Measurements from ENCODE around the gene CDH6. TPM values are rescaled to one million over a fixed set of nuclear protein-coding genes. Genes with fewer than 3 reads are reported as not detected.

CDH6 gene
- total RNA-seq, 1 experiment from 2014 or later = 2.3 TPM

DNA sequence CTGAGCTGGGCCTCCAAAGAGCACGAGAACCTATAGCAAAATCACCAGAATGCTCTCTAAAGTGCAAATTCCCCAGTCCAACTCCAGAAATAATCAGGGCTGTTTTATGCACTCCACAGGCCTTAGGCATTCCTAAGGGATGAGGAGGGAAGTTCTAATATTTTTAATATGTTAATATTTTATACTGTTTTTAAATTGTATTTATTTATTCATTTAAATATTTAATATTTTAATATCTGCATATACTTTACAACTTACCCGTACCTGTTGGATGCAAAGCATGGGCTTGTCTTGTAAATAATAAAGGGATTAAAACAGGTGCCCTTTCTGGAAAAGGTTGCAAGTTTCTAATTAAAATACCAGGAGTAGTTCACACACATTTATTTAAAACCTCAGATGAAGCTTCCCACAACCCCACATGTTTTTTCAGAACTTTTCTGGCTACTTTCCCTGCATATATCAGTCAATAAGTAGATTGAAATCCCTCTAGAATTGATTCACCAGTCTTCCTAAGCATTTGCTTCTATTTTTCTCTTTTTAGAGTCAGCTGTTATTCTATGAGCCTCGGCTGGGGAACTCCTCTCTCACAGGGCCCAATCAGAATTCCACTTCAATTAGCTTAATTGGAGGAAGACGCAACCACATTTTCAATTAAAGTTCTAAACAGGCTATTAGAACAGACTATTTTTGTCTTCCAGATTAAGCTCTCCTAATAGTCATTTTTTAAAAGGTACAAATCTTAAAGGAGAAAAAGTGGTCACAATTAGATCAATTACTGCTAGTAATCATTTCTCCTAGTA lies 140.8 kb downstream of the CDH6 start:
- intact Hi-C loops (cut with micrococcal nuclease; ENCODE audit: unreplicated experiment) = no loop called here
- H3K36me3 Mint-ChIP-seq (ENCODE audit: insufficient read depth, unreplicated experiment) = no peaks in the 10 kb centered on the region
- H3K4me3 Mint-ChIP-seq (ENCODE audit: low read depth, unreplicated experiment) = no peak overlapping the region
- H3K27me3 Mint-ChIP-seq (ENCODE audit: unreplicated experiment) = no peaks in the 10 kb centered on the region
- CTCF ChIA-PET = no interaction called here
- no peaks in the 10 kb centered on the region for H3K4me1 Mint-ChIP-seq (ENCODE audit: low read depth, unreplicated experiment)
- H3K27ac Mint-ChIP-seq (ENCODE audit: unreplicated experiment) = no peak overlapping the region
- no TSS peak for BruUV-seq (replicated peaks)
- no peaks in the 10 kb centered on the region for H3K9me3 Mint-ChIP-seq (ENCODE audit: low read depth, unreplicated experiment)
- no peak for DNase-seq
- TF ChIP-seq, protein P1, sequence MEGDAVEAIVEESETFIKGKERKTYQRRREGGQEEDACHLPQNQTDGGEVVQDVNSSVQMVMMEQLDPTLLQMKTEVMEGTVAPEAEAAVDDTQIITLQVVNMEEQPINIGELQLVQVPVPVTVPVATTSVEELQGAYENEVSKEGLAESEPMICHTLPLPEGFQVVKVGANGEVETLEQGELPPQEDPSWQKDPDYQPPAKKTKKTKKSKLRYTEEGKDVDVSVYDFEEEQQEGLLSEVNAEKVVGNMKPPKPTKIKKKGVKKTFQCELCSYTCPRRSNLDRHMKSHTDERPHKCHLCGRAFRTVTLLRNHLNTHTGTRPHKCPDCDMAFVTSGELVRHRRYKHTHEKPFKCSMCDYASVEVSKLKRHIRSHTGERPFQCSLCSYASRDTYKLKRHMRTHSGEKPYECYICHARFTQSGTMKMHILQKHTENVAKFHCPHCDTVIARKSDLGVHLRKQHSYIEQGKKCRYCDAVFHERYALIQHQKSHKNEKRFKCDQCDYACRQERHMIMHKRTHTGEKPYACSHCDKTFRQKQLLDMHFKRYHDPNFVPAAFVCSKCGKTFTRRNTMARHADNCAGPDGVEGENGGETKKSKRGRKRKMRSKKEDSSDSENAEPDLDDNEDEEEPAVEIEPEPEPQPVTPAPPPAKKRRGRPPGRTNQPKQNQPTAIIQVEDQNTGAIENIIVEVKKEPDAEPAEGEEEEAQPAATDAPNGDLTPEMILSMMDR (IDR thresholded peaks at IDR 0.05; ENCODE audit: unreplicated experiment) = no peak

DNA sequence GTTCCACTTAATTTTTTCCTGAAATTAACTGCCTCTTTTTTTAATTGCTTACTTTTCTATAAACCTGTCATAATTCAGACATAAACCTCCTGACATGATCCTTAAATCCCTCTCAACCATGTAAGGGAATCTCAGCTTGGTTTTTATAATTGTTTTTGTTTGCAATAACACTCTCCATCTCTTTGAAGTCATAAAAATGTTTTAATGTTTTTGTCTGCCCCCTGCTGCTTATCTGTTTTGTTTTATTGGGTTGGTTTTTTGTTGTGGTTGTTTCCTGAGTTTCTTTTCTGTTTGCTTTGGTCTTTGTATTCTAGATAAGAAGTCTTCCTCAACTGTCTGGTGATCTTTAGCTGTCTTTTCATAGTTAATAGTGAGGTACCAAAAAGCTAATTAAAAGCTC lies 142.0 kb downstream of the CDH6 start:
- no peak overlapping the region for H3K27ac Mint-ChIP-seq (ENCODE audit: unreplicated experiment)
- no peak overlapping the region for H3K4me3 Mint-ChIP-seq (ENCODE audit: low read depth, unreplicated experiment)
- TF ChIP-seq, protein P1 (IDR thresholded peaks at IDR 0.05; ENCODE audit: unreplicated experiment) = no peak
- H3K36me3 Mint-ChIP-seq (ENCODE audit: insufficient read depth, unreplicated experiment) = no peaks in the 10 kb centered on the region
- intact Hi-C loops (cut with micrococcal nuclease; ENCODE audit: unreplicated experiment) = no loop called here
- CTCF ChIA-PET = no interaction called here
- no peaks in the 10 kb centered on the region for H3K9me3 Mint-ChIP-seq (ENCODE audit: low read depth, unreplicated experiment)
- no TSS peak for BruUV-seq (replicated peaks)
- H3K4me1 Mint-ChIP-seq (ENCODE audit: low read depth, unreplicated experiment) = no peaks in the 10 kb centered on the region
- no peaks in the 10 kb centered on the region for H3K27me3 Mint-ChIP-seq (ENCODE audit: unreplicated experiment)
- DNase-seq = no peak

DNA sequence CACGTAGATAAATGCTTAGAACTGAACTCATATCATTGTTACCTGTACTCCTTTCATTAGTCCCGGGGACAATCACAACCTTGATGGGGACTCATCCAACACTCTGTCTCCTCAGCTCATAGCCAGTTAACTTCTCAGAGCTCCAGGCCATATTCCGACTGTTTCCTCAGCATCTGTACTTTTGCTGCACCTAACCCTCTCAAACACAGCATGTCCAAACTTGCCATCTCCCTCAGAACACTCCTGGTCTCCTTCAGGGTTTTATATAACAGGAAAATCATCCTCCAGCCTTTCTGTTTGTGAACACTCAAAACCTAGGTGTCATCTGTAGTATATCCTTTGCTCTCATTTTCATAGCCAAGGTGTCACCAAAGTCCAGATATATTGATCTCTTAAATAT lies 150.5 kb downstream of the CDH6 start:
- H3K27me3 Mint-ChIP-seq (ENCODE audit: unreplicated experiment) = no peaks in the 10 kb centered on the region
- no TSS peak for BruUV-seq (replicated peaks)
- H3K36me3 Mint-ChIP-seq (ENCODE audit: insufficient read depth, unreplicated experiment) = no peaks in the 10 kb centered on the region
- H3K27ac Mint-ChIP-seq (ENCODE audit: unreplicated experiment) = no peak overlapping the region
- no peak overlapping the region for H3K4me3 Mint-ChIP-seq (ENCODE audit: low read depth, unreplicated experiment)
- DNase-seq = no peak
- no peaks in the 10 kb centered on the region for H3K9me3 Mint-ChIP-seq (ENCODE audit: low read depth, unreplicated experiment)
- CTCF ChIA-PET = no interaction called here
- no peaks in the 10 kb centered on the region for H3K4me1 Mint-ChIP-seq (ENCODE audit: low read depth, unreplicated experiment)
- TF ChIP-seq, protein P1 (IDR thresholded peaks at IDR 0.05; ENCODE audit: unreplicated experiment) = no peak
- intact Hi-C loops (cut with micrococcal nuclease; ENCODE audit: unreplicated experiment) = no loop called here

DNA sequence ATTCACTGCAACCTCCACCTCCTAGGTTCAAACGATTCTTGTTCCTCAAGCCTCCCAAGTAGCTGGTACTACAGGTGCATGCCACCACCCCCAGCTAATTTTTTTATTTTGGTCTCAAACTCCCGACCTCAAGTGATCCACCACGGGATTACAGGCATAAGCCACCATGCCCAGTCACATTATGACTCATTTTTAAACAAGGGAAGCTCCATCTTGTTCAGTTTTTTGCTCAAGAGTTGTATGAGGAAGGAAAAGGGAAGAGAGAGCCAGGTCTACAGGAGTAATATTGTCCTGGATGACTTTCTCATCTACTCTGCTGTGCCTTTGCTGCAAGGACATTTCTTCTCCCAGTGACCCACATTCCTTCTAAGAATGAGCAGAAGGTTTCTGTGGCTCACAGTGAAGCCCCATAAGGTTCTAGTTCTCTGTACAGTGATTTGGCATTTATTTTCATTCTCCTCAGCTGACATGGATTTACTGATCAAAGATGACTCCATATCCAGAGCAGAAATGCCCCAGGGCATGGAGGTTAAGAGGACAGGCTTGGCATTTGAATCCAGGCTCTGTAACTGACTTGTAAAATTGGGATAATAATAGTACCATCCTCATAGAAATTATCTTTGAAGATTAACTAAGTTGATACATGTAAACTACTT lies 153.5 kb downstream of the CDH6 start:
- no peak overlapping the region for H3K27ac Mint-ChIP-seq (ENCODE audit: unreplicated experiment)
- BruUV-seq (replicated peaks) = no TSS peak

More for the DNA sequence above, 153.5 kb downstream of the CDH6 start:
- intact Hi-C loops (cut with micrococcal nuclease; ENCODE audit: unreplicated experiment) = no loop called here
- TF ChIP-seq, protein P1 (IDR thresholded peaks at IDR 0.05; ENCODE audit: unreplicated experiment) = no peak
- no peak for DNase-seq
- no peaks in the 10 kb centered on the region for H3K9me3 Mint-ChIP-seq (ENCODE audit: low read depth, unreplicated experiment)
- no peaks in the 10 kb centered on the region for H3K36me3 Mint-ChIP-seq (ENCODE audit: insufficient read depth, unreplicated experiment)
- no peaks in the 10 kb centered on the region for H3K27me3 Mint-ChIP-seq (ENCODE audit: unreplicated experiment)
- CTCF ChIA-PET = no interaction called here
- H3K4me3 Mint-ChIP-seq (ENCODE audit: low read depth, unreplicated experiment) = no peak overlapping the region
- H3K4me1 Mint-ChIP-seq (ENCODE audit: low read depth, unreplicated experiment) = no peaks in the 10 kb centered on the region
